Ovary (tissue), 3 donors: ENCODE results near the gene IL1RAPL2.

Experiments
- CTCF ChIP-seq, 3 donors: fragments of 450-650 bp in 2 of 3; fragments of 200-600 bp in 1 of 3; IDR thresholded peaks; one replicate each; pipeline versions ENCODE4 v1.5.1 to v1.8.0; 2016 to 2022; ENCODE audit warnings: antibody characterized with exemption in 3 of 3, mild to moderate bottlenecking in 1 of 3
- EP300 ChIP-seq: sonication (generic); formaldehyde crosslinking; IDR thresholded peaks from one replicate; pipeline ENCODE4 v1.6.1; 2017; ENCODE audit warnings: antibody characterized with exemption
- POLR2A ChIP-seq: fragments of 450-650 bp; IDR thresholded peaks from one replicate; pipeline ENCODE4 v1.6.1; 2017; ENCODE audit warnings: antibody characterized with exemption, mild to moderate bottlenecking, moderate library complexity
- donor health status: DM: no; HTN: no; CAD: no.

- TF ChIP-seq CTCF (IDR thresholded peaks at IDR 0.05) (no peak), EP300 (no peak), POLR2A (no peak)
These were observed 104.1 kb downstream of the IL1RAPL2 start for GRCh38 chrX:104670051-104670450.
